ENCODE results near the gene DNAJC6. TPM values are rescaled to one million over a fixed set of nuclear protein-coding genes. Genes with fewer than 3 reads are reported as not detected.

Gene DNAJC6
- total and polyA plus RNA-seq, 2 of the 13 experiments (the other 11 are each of a cell fraction or from before 2014, with no cell fraction given) = 1.0 to 1.6 TPM

- TF ChIP-seq REST (IDR thresholded peaks at IDR 0.05; ENCODE audit: borderline replicate concordance in 1 of 2, low read depth in 1 of 2, low read length in 2 of 2) = no peak
- TF ChIP-seq SP2 (CRISPR knock-in tag; IDR thresholded peaks at IDR 0.05) = no peak
- TF ChIP-seq SUZ12 (IDR thresholded peaks at IDR 0.05; ENCODE audit: low read depth, low read length) = no peak
- no peak for TF ChIP-seq FOXA3 (CRISPR knock-in tag; IDR thresholded peaks at IDR 0.05)
- no peak for TF ChIP-seq ZNF816 (CRISPR knock-in tag; IDR thresholded peaks at IDR 0.05; ENCODE audit: borderline replicate concordance)
- no peak for TF ChIP-seq ZNF33B (CRISPR knock-in tag; IDR thresholded peaks at IDR 0.05)
- TF ChIP-seq ZNF646 (CRISPR knock-in tag; IDR thresholded peaks at IDR 0.05) = no peak
- TF ChIP-seq ZFP41 (CRISPR knock-in tag; IDR thresholded peaks at IDR 0.05; ENCODE audit: borderline replicate concordance) = no peak
- TF ChIP-seq BCLAF1 (IDR thresholded peaks at IDR 0.05) = no peak
- TF ChIP-seq ZBTB49 (CRISPR knock-in tag; IDR thresholded peaks at IDR 0.05; ENCODE audit: borderline replicate concordance) = no peak
Observed at GRCh38 chr1:65414538-65414937, 105.2 kb downstream of the DNAJC6 start (continued).
